BE2C (cell line): ENCODE results near the gene SERPINA6.

Experiments
- DNase-seq: peaks from one replicate; pipeline ENCODE4 v3.0.0-alpha.2; 2020
- H3K27me3 ChIP-seq: fragments of 250-450 bp; sonication (Bioruptor Pico); 2 replicates; pipeline ENCODE4 v1.5.1; 2020; ENCODE audit warnings: mild to moderate bottlenecking
- H3K36me3 ChIP-seq: fragments of 250-450 bp; sonication (Bioruptor Pico); 2 replicates; pipeline ENCODE4 v1.5.1; 2020; ENCODE audit warnings: mild to moderate bottlenecking
- H3K4me1 ChIP-seq: fragments of 250-450 bp; sonication (Bioruptor Pico); 2 replicates; pipeline ENCODE4 v1.5.1; 2020
- H3K4me3 ChIP-seq: 2 replicates; pipeline ENCODE4 v1.5.1; 2011; ENCODE audit warnings: low read depth, low read length
- H3K9me3 ChIP-seq: fragments of 250-450 bp; sonication (Bioruptor Pico); 2 replicates; pipeline ENCODE4 v1.5.1; 2020
- TF ChIP-seq, protein P1 (sequence below): IDR thresholded peaks from 2 replicates; pipeline ENCODE4 v1.5.1; 2012; ENCODE audit warnings: mild to moderate bottlenecking, low read depth, low read length

The SERPINA6 gene

GRCh38 chr14:94292526-94292871, 30.6 kb downstream of the SERPINA6 start:
- H3K36me3 ChIP-seq, result no peaks in the 10 kb centered on the region
- no peak for DNase-seq
- no peaks in the 10 kb centered on the region for H3K4me1 ChIP-seq
- TF ChIP-seq, protein P1, sequence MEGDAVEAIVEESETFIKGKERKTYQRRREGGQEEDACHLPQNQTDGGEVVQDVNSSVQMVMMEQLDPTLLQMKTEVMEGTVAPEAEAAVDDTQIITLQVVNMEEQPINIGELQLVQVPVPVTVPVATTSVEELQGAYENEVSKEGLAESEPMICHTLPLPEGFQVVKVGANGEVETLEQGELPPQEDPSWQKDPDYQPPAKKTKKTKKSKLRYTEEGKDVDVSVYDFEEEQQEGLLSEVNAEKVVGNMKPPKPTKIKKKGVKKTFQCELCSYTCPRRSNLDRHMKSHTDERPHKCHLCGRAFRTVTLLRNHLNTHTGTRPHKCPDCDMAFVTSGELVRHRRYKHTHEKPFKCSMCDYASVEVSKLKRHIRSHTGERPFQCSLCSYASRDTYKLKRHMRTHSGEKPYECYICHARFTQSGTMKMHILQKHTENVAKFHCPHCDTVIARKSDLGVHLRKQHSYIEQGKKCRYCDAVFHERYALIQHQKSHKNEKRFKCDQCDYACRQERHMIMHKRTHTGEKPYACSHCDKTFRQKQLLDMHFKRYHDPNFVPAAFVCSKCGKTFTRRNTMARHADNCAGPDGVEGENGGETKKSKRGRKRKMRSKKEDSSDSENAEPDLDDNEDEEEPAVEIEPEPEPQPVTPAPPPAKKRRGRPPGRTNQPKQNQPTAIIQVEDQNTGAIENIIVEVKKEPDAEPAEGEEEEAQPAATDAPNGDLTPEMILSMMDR, result no peak
- H3K4me3 ChIP-seq, result no peak overlapping the region
- no peaks in the 10 kb centered on the region for H3K27me3 ChIP-seq
- no peaks in the 10 kb centered on the region for H3K9me3 ChIP-seq

- Histone ChIP-seq H3K27me3 (no peaks in the 10 kb centered on the region), H3K4me1 (no peaks in the 10 kb centered on the region), H3K4me3 (no peak overlapping the region), H3K36me3 (no peaks in the 10 kb centered on the region), H3K9me3 (no peaks in the 10 kb centered on the region)
- TF ChIP-seq, protein P1, result no peak
- no peak for DNase-seq
These were observed 31.1 kb downstream of the SERPINA6 start for GRCh38 chr14:94291906-94292525.

DNA sequence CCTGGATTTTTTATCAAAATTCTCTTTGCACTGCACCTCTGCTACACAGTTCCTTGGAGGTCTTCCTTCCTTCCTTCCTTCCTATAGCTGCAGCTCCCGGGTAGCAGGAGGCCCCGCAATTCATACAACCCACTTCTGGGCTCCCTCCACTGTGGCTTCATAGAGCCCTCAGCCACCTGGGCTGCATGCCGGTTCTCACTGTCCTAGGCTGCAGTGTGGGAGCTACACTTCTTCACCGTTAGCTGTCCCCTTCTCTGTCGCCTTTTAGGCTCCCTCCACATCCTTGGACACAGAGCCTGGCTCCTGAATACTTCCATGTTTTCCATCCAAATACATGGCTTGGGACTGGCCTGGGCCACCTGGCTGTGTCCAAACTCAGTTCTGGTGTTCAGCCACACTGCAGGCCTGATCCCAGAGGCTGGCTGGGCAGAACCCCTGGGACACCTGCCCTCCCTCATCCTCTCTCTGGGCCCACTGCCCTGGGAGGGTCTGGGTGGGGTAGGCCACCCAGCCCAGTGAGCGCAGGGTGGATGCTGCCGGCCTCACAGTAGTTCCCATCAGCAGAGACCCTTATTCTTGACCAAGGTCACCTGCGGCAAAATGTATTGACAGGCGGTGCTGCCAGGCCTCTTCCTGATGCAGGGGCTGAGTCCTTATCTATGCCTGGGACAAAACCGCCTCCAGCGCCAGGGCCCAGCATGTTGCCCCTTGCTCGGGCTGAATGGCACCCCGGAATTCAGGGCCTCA, 31.8 kb downstream of the SERPINA6 start:
- H3K4me1 ChIP-seq, result no peaks in the 10 kb centered on the region
- no peaks in the 10 kb centered on the region; the same call in 1 of the 2 replicates for H3K27me3 ChIP-seq
- no peak for DNase-seq
- no peaks in the 10 kb centered on the region for H3K36me3 ChIP-seq
- TF ChIP-seq, protein P1, result no peak
- no peaks in the 10 kb centered on the region for H3K9me3 ChIP-seq
- no peak overlapping the region for H3K4me3 ChIP-seq

- Histone ChIP-seq H3K27me3 (no peaks in the 10 kb centered on the region; the same call in 1 of the 2 replicates), H3K4me3 (no peak overlapping the region), H3K4me1 (no peaks in the 10 kb centered on the region), H3K36me3 (no peaks in the 10 kb centered on the region), H3K9me3 (no peaks in the 10 kb centered on the region)
- TF ChIP-seq, protein P1, result no peak
- no peak for DNase-seq
These were observed 32.9 kb downstream of the SERPINA6 start for GRCh38 chr14:94290197-94290596.

- no peaks in the 10 kb centered on the region for H3K9me3 ChIP-seq
- no peak for DNase-seq
- no peaks in the 10 kb centered on the region for H3K4me1 ChIP-seq
- H3K27me3 ChIP-seq, result no peaks in the 10 kb centered on the region; the same call in 1 of the 2 replicates
- H3K36me3 ChIP-seq, result no peaks in the 10 kb centered on the region
- no peak overlapping the region for H3K4me3 ChIP-seq
- TF ChIP-seq, protein P1, result no peak
These were observed 34.3 kb downstream of the SERPINA6 start for GRCh38 chr14:94288610-94289465.
